Peyer's patch (tissue), 4 donors: Measurements from ENCODE around the gene DCAF16. TPM values are rescaled to one million over a fixed set of nuclear protein-coding genes. Genes with fewer than 3 reads are reported as not detected.

Experiments used
- DNase-seq, 3 donors: peaks; one replicate each; pipeline ENCODE4 v3.0.0-alpha.2; 2017 to 2019
- H3K27ac ChIP-seq, 4 donors: fragments of 200-600 bp; sonication (generic); one replicate each; pipeline ENCODE4 v1.5.1; 2016 to 2019
- H3K27me3 ChIP-seq, 2 donors: fragments of 200-600 bp; sonication (generic); one replicate each; pipeline ENCODE4 v1.5.1; 2019
- H3K36me3 ChIP-seq, 3 donors: fragments of 200-600 bp; sonication (generic); one replicate each; pipeline ENCODE4 v1.5.1; 2016 to 2019
- H3K4me1 ChIP-seq, 4 donors: fragments of 200-600 bp; sonication (generic); one replicate each; pipeline ENCODE4 v1.5.1; 2016 to 2019
- H3K4me3 ChIP-seq, 4 donors: fragments of 200-600 bp; sonication (generic); 1 replicate in 3 of 4; 2 replicates in 1 of 4; pipeline ENCODE4 v1.5.1; 2016 to 2019; ENCODE audit warnings: mild to moderate bottlenecking in 1 of 4
- H3K9me3 ChIP-seq, 4 donors: fragments of 200-600 bp; sonication (generic); one replicate each; pipeline ENCODE4 v1.5.1; 2016 to 2019; ENCODE audit warnings: mild to moderate bottlenecking in 1 of 4
- CTCF ChIP-seq, 6 experiments: fragments of 450-650 bp in 4 of 6; fragments of 200-600 bp in 2 of 6; sonication (generic) in 1 of 6; IDR thresholded peaks; one replicate each; pipeline ENCODE4 v1.5.1; 2017 to 2019; ENCODE audit warnings: antibody characterized with exemption in 6 of 6, mild to moderate bottlenecking in 3 of 6, moderate library complexity in 1 of 6
- POLR2A ChIP-seq, 2 donors: fragments of 450-650 bp; IDR thresholded peaks; one replicate each; pipeline ENCODE4 v1.5.1; 2017; ENCODE audit warnings: antibody characterized with exemption in 2 of 2, mild to moderate bottlenecking in 2 of 2, moderate library complexity in 2 of 2
- total RNA-seq, 4 donors: library from RNA; depleted of rRNA; stranded (reverse); fragments of >200 nt; gene quantifications; one replicate each; pipeline ENCODE4 v1.1.0, GENCODE V29; 2016

DCAF16 gene
- total RNA-seq, 4 donors from 2014 or later = 15.1 to 21.7 (median 20.9) TPM

GRCh38 chr4:17753646-17754045 lies 56.9 kb downstream of the DCAF16 start:
- no peaks in the 10 kb centered on the region for H3K4me1 ChIP-seq
- no peak for TF ChIP-seq POLR2A (IDR thresholded peaks at IDR 0.05)
- TF ChIP-seq CTCF (IDR thresholded peaks at IDR 0.05) = no peak
- no peak for DNase-seq

More at GRCh38 chr4:17753646-17754045, 56.9 kb downstream of the DCAF16 start:
- Histone ChIP-seq H3K27ac (no peak overlapping the region), H3K4me3 (no peak overlapping the region), H3K27me3 (no peaks in the 10 kb centered on the region), H3K9me3 (no peaks in the 10 kb centered on the region), H3K36me3 (no peaks in the 10 kb centered on the region)

Other genes starting within 250 kb of the DCAF16 start
- 10 to 100 TPM; 41.4 to 79.2 (median 67.4) TPM for gene LAP3, start 233.6 kb downstream of the DCAF16 start, total RNA-seq
- gene MED28, start 196.1 kb downstream of the DCAF16 start, total RNA-seq = 10 to 100 TPM; 12.6 to 21.0 (median 18.9) TPM
- gene FAM184B, start 29.1 kb downstream of the DCAF16 start, total RNA-seq = not detected
- gene NCAPG, start 222 bp upstream of the DCAF16 start, total RNA-seq = 10 to 100 TPM in 1 of 4 donors, 1 to 10 TPM in 3; 3.3 to 21.5 (median 3.5) TPM
- 100 to 1,000 TPM in 1 of 4 donors, 10 to 100 TPM in 3; 20.6 to 103 (median 64.1) TPM for gene LCORL, start 211.0 kb upstream of the DCAF16 start, total RNA-seq